ENCODE results near the gene HRH3. TPM values are rescaled to one million over a fixed set of nuclear protein-coding genes. Genes with fewer than 3 reads are reported as not detected.
A peak's percentile ranks its signal among the peaks of the same experiment; 100 is the strongest.

HRH3 gene
- total RNA-seq, 1 donor from 2014 or later: not detected

GRCh38 chr20:62239278-62239879, 19.3 kb upstream of the HRH3 start:
- Mint-ChIP-seq H3K27me3 (ENCODE audit: low read depth) (no peaks in the 10 kb centered on the region), H3K4me3 (peak overlapping the region; percentile 78), H3K36me3 (peaks cover 7% of the 10 kb centered on the region), H3K27ac (peak overlapping the region; percentile 83), H3K9me3 (no peaks in the 10 kb centered on the region), H3K4me1 (peaks cover 15% of the 10 kb centered on the region)
- TF ChIP-seq CTCF (IDR thresholded peaks at IDR 0.05; ENCODE audit: unreplicated experiment): no peak
- DNase-seq (ENCODE audit: low spot score in 2 of 2, unreplicated experiment in 2 of 2): no peak

GRCh38 chr20:62238569-62239277, 18.6 kb upstream of the HRH3 start:
- no peaks in the 10 kb centered on the region for H3K27me3 Mint-ChIP-seq (ENCODE audit: low read depth)
- peaks cover 7% of the 10 kb centered on the region for H3K36me3 Mint-ChIP-seq
- no peak for TF ChIP-seq CTCF (IDR thresholded peaks at IDR 0.05; ENCODE audit: unreplicated experiment)
- DNase-seq (ENCODE audit: low spot score in 2 of 2, unreplicated experiment in 2 of 2): no peak
- H3K4me1 Mint-ChIP-seq: peaks cover 15% of the 10 kb centered on the region
- peak overlapping the region; percentile 78 for H3K4me3 Mint-ChIP-seq
- no peaks in the 10 kb centered on the region for H3K9me3 Mint-ChIP-seq
- peak overlapping the region; percentile 83 for H3K27ac Mint-ChIP-seq

GRCh38 chr20:62237801-62238568, 17.9 kb upstream of the HRH3 start, which contains the start of gene OSBPL2:
TSS of gene OSBPL2 (plus strand) at chr20:62238521. CDS start at chr20:62256185, 17,664 bp downstream.
- Mint-ChIP-seq H3K27ac (peak within 1 kb of the TSS; percentile 83), H3K9me3 (no peaks in the 10 kb centered on the region), H3K36me3 (peaks cover 7% of the 10 kb centered on the region), H3K27me3 (ENCODE audit: low read depth) (no peaks in the 10 kb centered on the region), H3K4me1 (peaks cover 15% of the 10 kb centered on the region), H3K4me3 (peak within 1 kb of the TSS; percentile 78)
- no peak for TF ChIP-seq CTCF (IDR thresholded peaks at IDR 0.05; ENCODE audit: unreplicated experiment)
- DNase-seq (ENCODE audit: low spot score in 2 of 2, unreplicated experiment in 2 of 2): peak; percentile 98 to 100

DNA sequence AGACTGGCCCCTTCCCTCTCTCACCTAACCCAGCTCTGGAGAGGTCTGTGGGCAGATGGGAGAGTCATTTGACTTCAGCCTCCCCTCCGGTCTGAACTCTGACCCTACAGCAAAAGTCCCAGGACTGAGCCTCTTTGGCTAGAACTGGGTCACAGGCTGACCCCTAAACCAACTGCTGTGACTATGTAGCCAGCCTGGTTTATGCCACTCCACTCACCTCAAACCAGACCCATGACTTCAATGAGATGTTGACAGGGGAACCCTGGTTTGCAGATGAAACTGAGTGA, 17.4 kb upstream of the HRH3 start:
- Mint-ChIP-seq H3K27ac (peak overlapping the region; percentile 72), H3K9me3 (no peaks in the 10 kb centered on the region), H3K36me3 (peaks cover 7% of the 10 kb centered on the region), H3K4me3 (peak overlapping the region; percentile 77), H3K27me3 (ENCODE audit: low read depth) (peaks cover under 1% of the 10 kb centered on the region), H3K4me1 (peaks cover 15% of the 10 kb centered on the region)
- no peak for DNase-seq (ENCODE audit: low spot score in 2 of 2, unreplicated experiment in 2 of 2)
- TF ChIP-seq CTCF (IDR thresholded peaks at IDR 0.05; ENCODE audit: unreplicated experiment): no peak

DNA sequence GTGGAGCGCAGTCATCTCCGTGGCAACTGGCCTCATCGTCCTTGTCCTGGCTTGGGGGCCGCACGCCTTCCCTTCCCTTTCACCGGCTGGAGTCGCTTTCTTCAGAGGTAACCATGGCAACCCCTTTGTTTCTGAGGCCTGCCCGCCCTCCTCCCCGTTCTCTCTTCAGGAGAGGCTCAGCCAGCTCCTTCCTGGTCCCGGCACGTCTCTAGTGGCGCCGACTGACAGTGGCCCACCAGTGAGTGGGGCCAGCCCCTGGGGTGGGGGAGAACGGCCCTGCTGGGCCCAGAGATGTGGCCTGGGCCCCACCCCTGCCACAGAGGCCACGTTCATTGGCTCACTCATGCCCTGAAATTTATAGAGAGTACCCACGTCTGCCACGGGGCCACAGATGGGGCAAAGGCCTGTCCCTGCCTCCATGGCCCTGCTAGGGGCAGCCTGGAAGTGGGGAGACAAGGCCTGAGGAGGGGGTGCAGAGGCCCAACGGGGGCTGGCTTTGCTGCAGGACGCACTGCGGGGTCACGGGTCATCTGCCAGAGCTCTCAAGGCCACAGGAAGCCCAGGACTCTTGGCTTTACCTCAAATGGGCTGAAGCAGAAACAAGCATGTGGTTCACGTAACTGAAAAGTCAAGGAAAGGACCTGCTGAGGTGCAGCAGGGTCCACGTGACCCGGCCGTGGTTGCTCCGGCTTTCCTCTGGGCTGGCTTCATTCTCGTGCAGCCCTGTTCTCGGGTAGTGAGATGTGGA, 16.9 kb upstream of the HRH3 start:
- Mint-ChIP-seq H3K4me3 (no peak overlapping the region), H3K4me1 (peaks cover 15% of the 10 kb centered on the region), H3K27ac (no peak overlapping the region), H3K9me3 (no peaks in the 10 kb centered on the region), H3K36me3 (peaks cover 7% of the 10 kb centered on the region), H3K27me3 (ENCODE audit: low read depth) (peaks cover 3% of the 10 kb centered on the region)
- DNase-seq (ENCODE audit: low spot score in 2 of 2, unreplicated experiment in 2 of 2): no peak
- no peak for TF ChIP-seq CTCF (IDR thresholded peaks at IDR 0.05; ENCODE audit: unreplicated experiment)
